ENCODE data around the gene PDZD8.
"Not testable (repeated sequence)": the region's sequence is repeated elsewhere in the genome, so short reads cannot be mapped to it uniquely, and the experiment has no call there.

Gene PDZD8

DNA sequence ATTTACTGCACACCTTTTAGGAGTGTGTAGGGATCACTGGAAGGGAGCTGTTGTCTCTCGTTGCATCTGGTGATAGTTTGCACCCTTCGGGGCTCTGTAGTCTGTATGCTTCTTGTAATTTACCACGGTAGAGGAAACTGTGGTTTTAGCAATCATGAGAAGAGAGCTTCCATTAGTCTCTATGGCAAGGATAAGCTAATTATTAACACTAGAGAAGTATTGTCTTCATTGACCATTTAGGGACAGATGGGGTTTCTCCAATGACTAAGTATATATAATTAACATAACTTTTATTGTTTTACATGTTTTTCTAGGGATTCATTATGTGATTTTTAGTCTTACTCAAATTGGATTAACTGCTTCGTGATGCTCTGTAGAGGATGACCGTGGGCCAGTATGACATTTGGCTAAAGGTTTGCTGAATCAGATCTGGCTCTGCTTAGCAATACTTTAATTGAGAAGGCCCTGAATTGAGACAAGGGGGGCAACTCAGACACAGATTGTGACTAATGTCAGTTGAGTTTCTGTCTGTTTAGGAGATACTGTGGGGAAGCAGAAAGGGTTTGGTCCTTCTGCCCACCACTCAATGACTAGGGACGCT, 125.6 kb downstream of the PDZD8 start:
- DNase-seq = no peak

DNA sequence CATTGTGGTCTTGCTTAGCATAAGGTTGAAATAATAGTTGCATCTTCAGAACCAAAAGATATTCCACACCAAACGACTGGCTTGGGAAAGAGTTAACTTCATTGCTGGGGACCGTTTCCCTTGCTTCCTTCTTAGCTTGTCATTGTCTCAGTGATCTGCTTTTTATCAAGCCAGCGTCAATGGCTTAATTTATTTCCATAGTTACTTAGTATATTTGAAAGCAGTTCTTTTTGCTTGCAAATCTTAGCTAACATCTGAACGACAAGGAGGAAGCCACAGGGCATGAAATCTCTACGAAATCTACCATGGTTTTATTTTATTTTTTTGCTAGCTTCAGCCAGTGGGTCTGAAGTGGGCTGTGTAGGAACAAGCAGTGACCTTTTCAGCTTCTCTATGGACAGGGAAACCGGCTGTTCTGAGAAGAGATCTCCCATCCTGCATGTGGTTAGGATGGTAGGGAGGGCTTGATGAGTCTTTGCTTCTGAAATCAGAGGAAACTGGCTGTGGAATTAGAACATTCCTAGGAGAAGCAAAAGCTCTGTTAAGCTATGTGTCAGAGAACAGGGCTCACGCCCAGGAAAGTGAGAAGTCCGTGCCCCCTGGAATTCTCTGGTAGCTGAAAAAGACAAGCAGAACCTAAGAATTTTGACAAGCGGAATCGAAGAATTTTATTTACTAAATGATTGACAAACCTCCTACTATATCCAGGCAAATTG, 126.3 kb downstream of the PDZD8 start:
- DNase-seq = no peak

DNA sequence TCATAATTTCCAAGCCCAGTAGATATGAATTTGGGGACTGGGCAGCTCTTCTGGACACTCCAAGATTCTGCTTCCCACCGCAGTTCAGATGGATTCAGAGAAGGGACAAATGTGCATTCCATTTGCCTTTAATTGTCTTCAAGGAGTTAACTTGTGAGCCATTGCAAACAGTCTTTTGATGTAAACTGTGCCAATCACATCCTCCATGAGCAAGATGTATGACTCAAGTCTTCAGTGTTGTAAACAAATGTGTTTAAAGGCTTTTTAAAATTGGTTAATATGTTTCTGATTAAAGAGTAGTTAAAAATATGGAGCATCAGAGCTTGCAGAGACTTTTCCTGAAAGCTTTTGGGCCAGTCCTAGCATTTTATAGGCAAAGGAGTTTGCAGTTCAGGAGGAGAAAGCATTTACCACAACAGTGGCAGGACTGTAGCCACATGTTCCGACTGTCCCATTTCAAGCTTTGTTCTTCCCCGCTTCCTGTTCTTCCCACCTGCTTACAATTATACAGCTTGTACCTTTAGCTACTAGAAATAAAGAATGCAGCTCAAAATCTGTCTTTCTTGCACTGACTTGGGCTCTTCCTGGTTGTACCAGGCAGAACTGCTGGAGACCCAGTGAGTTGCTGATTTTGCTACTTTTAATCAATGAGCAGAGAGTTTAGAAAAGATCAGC, 128.1 kb downstream of the PDZD8 start:
- no peak for DNase-seq

DNA sequence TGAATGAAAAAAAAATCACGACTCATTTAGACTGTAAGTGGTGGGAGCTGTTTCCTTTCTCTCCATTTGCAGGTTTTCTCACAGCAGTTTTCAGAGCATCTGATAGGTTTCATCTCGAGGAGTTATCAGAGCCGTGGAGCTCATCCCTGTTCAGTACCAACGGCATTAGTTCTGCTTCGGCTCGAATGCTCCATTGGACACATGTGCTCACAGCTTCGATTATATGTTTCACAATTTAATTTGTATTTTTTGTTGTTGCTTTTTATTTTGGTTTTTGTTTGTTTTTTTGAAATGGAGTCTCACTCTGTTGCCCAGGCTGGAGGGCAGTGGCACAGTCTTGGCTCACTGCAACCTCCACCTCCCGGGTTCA, 132.8 kb downstream of the PDZD8 start:
- DNase-seq = no peak

DNA sequence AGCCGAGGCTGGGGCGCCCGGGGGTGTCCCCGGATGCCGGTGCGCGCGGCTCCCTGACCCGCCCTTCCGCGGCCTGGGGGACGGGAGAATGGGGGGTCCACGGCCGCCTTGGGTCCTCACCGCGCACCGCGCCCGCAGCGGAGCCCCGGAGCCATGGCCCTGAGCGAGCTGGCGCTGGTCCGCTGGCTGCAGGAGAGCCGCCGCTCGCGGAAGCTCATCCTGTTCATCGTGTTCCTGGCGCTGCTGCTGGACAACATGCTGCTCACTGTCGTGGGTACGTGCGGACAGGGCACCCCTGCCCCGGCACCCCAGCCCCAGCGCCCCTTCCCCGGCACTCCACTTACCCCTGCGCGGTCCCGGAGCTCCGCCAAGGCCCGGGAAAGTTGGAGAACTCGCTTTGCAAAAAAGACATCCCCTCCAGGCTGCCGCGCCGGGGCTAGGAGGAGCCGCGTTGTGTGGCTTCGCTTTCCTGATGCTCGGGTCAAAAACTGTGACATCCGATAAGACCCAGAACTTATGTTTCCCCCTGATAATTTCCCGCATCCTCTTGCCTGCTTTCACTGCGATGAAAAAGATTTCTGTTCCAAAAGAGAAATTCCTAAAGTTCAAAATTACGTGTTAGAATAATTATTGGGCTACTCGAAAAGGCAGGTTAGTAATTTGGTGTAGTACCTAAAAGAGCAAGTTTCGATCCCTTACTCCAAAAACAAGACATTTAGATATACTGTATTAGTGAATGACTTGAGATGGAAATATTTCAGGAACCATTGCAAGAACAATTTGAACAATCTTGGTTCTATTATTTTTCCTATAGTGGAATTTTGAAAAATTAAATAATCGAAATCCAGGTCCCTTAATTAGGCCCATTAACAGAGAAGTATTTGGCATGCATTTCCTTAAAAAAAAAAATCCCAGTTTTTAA, 133.4 kb downstream of the PDZD8 start:
- DNase-seq = no peak

DNA sequence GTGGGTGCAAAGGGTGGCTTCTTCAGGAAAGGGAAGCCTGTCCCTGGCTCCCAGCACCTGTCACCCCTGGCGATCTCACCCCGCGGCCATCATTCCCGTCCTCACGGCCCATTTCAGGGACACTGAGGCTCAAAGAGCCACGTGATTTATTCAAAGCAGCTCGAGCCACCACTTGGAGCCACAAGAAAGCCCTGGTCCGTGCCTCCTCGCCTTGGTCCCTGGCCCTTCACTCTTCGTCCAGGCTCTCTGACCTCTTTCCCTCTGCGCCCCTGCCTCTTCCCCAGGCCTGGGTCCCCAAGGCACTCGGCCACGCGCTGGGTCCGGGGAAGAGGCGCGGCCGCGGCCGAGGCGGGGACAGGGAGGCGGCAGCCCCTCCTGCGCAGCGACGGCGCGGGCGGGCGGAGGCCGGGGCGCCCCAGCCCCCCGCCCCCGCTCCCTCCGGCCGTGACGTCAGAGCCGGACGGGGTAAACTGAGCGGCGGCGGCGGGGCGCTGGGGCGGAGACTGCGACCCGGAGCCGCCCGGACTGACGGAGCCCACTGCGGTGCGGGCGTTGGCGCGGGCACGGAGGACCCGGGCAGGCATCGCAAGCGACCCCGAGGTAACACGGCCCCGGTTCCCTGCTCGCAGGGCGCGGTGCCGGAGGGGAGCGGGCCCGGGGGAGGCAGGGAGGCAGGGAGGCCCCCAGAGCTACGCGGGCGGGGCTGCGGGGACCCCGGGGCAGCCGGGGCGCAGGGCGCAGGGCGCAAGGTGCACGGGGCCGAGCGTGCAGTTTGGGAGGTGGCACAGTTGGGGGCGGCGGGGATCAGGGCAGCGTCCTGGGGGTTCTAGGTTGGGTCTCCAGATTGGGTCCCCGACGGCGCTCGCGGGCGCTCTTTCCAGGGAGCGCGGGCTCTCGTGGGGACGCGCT, 134.4 kb downstream of the PDZD8 start, which contains the start of gene SLC18A2:
Gene SLC18A2, plus strand, starts transcription at position 494 of the 909 bp plus-strand sequence. CDS start 580 bp downstream, outside the sequence.
- DNase-seq = no peak

DNA sequence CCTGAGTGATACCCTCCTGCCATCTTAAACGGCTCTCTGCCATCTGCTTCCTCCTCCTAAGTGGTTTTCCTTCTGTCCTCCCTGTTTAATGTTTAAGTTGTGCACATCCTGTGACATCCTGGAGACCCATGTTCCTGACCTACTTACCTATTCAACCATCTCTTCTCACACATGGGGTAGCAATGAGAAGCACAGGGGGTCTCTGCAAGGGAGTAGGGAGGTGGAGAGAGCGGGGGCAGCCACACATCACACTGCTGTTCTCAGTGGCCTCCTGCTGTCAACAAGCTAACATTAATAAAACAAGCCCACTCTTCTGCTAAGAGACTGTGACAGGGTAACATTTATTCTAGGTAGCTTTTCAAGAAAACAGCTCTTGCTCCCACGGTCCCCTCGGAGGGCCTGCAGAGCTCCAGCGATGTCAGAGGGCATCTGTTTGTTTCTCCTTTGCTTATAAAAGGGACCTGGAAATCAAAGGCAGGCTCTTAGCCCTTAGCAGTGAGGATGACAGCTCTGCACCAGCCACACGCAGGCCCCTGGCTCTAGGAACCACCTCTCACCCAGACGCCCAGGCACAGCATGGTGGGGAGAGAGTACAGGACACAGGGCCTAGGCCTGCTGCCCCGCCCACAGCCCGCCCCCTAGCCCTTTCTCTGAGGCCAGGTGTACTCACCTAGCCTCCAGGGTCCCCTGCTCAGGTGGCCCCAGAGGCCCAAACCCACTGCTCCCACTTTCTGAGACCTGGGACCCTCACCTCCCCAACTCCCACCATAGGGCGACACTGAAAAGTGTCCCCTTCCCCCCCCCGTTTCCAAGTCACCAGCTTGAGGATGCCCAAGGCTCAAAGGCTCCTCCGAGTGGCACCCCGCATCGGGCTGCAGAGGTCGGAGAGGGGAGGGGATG, 135.3 kb downstream of the PDZD8 start:
- no peak for DNase-seq

DNA sequence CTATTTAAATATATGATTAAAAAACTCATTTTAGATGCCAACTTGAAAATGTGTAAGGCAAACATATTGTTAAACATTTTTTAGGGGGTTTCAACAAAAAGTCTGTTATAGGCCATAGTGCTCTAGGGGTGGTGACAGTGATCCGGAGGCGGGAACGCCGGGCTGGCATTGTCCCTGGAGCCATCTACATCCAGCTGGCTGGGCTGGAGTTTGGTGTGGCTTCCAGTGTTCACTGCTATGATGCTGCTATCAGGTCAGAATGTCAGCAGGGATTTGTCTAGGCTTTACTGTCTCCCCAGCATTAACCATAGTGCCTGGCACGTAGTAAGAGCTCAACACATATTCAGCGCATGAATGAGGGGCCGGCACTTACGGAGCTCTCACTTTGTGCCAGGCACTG, 136.2 kb downstream of the PDZD8 start:
- no peak for DNase-seq

DNA sequence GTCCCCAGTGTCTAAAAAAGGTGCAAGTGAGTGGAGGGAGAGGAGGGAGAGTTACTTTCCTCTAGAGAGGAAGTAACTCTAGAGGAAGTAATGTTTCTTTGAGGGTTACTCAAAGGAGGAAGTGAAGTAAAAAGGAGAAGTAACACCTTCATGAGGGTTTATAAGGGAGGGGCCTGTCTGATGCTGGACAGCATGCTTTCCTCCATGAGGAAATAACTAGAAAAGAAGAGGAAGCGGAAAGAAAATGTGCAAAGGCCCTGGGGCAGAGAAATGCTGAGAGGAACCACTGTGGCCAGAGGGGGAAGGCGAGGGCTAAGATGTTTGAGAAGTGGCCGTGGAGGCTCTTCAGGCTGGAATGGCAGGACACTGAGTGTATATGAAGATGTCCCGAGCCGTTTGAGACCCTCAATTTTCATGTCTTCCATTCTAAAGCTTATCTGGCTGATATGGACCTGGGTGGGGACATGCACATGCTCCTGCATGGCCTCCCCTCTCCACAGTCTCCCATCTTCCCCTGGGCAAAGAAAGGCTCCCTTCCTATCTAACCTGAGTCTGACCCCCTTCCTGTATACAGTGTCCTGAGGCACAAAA, 137.7 kb downstream of the PDZD8 start:
- DNase-seq = no peak

DNA sequence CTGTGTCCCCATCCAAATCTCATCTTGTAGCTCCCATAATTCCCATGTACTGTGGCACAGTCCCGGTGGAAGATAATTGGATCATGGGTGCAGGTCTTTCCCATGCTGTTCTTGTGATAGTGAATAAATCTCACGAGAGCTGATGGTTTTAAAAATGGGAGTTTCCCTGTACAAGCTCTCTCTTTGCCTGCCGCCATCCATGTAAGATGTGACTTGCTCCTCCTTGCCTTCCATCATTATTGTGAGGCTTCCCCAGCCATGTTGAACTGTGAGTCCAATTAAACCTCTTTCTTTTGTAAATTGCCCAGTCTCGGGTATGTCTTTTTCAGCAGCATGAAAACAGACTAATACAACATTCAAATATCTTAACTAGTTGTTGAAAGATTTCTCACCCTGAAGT, 145.1 kb downstream of the PDZD8 start:
- not testable (repeated sequence) for DNase-seq

DNA sequence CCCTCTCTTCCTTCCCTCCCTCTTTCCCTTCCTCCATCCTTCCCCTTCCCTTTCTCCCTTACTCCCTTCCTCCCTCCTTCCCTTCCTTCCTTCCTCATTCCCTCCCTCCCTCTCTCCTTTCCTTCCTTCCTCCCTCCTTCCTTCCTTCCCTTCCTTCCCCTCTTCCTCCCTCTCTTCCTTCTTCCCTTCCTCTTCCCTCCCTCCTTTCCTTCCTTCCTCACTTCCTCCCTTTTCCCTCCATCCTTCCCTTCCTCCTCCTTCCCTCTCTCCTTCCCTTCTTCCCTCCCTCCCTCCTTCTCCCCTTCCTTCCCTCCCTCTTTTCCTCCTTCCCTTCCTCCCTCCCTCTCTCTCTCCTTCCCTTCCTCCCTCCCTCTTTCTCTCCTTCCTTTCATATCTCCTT, 147.0 kb downstream of the PDZD8 start:
- no peak for DNase-seq
